Adipose tissue (tissue), 3 donors: Measurements from ENCODE around the gene RAPGEF4. TPM values are rescaled to one million over a fixed set of nuclear protein-coding genes. Genes with fewer than 3 reads are reported as not detected.

ENCODE experiments used
- polyA plus RNA-seq, 3 donors: library from polyadenylated mRNA; stranded (reverse); fragments of 200-250 nt; gene quantifications; one replicate each; pipeline ENCODE4 v1.2.3, GENCODE V29; 2013
- donor health status: healthy with polysubstance abuse.
- donor health status: Bipolar disorder and iron deficiency.
- donor health status: healthy.

Gene RAPGEF4
- polyA plus RNA-seq, 3 donors = 2.6 to 8.1 (median 2.7) TPM

Other genes starting within 250 kb of the RAPGEF4 start
- gene PDK1, start 179.8 kb upstream of the RAPGEF4 start, polyA plus RNA-seq = 1 to 10 TPM; 2.7 to 7.8 (median 5.6) TPM